Activated naive CD4-positive, alpha-beta T cell treated with anti-CD3 and anti-CD28 coated beads for 36 hours (primary cell): ENCODE data around the gene HLX. TPM values are rescaled to one million over a fixed set of nuclear protein-coding genes. Genes with fewer than 3 reads are reported as not detected.

Experiments
- CTCF ChIA-PET: fragments of 350-600 bp; sonication (Branson Sonifier 250); formaldehyde crosslinking; loops from one replicate; lab custom pipeline; 2021; ENCODE audit warnings: antibody characterized with exemption; lab: Charles Lee
- DNase-seq: peaks from one replicate; pipeline ENCODE4 v3.0.0-alpha.2; 2020
- H3K27ac Mint-ChIP-seq: one replicate; pipeline ENCODE4 v1.8.0; 2021; ENCODE audit warnings: mild to moderate bottlenecking, mixed read lengths
- H3K27me3 Mint-ChIP-seq: one replicate; pipeline ENCODE4 v1.8.0; 2021; ENCODE audit warnings: low read depth, mixed read lengths
- H3K36me3 Mint-ChIP-seq: one replicate; pipeline ENCODE4 v1.8.0; 2021; ENCODE audit warnings: low read depth, mixed read lengths
- H3K4me1 Mint-ChIP-seq: one replicate; pipeline ENCODE4 v1.8.0; 2021; ENCODE audit warnings: low read depth, mixed read lengths
- H3K4me3 Mint-ChIP-seq: one replicate; pipeline ENCODE4 v1.8.0; 2021; ENCODE audit warnings: mild to moderate bottlenecking, moderate library complexity, mixed read lengths
- H3K9me3 Mint-ChIP-seq: one replicate; pipeline ENCODE4 v1.8.0; 2021; ENCODE audit warnings: mixed read lengths
- intact Hi-C: fragments of 100-400 bp; cut with micrococcal nuclease; formaldehyde crosslinking; loops from one replicate; pipeline ENCODE4 v1.15.1; 2023
- total RNA-seq, 2 experiments: library from RNA; stranded (reverse); gene quantifications; one replicate each; pipeline ENCODE4 v1.2.3, GENCODE V29; 2021

Gene HLX
- total RNA-seq, result under 1 TPM in 1 of 2 experiments, not detected in 1; 0.12 TPM

DNA sequence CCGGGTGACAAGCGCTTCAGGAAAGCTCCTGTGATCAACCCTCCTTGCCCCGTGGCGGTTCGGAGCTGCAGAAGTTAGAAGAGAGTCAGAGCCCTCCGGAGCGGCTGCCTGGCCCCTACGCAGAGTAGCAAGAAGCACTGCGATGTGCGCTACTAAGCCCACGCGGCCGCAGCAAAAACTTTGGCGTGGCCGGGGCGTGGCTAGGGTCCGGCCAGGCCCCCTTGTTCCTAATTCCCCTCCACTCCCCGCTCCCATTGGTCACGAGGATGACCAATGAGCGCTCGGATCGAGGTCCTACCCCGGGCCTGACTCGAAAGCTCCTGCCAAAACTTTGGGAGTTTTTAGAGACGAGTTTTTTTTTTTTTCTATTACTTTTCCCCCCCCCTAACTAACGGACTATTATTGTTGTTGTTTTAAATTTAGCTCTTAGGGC, at the start of gene HLX:
Gene HLX (plus strand): TSS at position 368 of the 433 bp plus-strand sequence. CDS start 415 bp downstream, outside the sequence.
- Mint-ChIP-seq H3K36me3 (no peaks in the 10 kb centered on the region), H3K4me1 (peaks cover 37% of the 10 kb centered on the region), H3K4me3 (peak within 1 kb of the TSS; percentile 63), H3K9me3 (no peaks in the 10 kb centered on the region), H3K27me3 (peaks cover 73% of the 10 kb centered on the region), H3K27ac (no peak within 1 kb of the TSS)
- intact Hi-C loops, result loop anchor here (2.0 to 10.0 kb wide), 5 partner anchors 14 to 1578 kb away; partner anchors contain the start of gene RAB3GAP2
- peak; percentile 31 for DNase-seq
- CTCF ChIA-PET, result interaction anchor here (0.6 kb wide), 1 partner anchor 103 kb away, joined by 5 read pairs; no protein-coding TSS in a partner anchor

- Mint-ChIP-seq H3K27me3 (peaks cover 18% of the 10 kb centered on the region), H3K4me1 (no peaks in the 10 kb centered on the region), H3K4me3 (no peak overlapping the region), H3K9me3 (no peaks in the 10 kb centered on the region), H3K36me3 (no peaks in the 10 kb centered on the region), H3K27ac (no peak overlapping the region)
- intact Hi-C loops, result no loop called here
- CTCF ChIA-PET, result interaction anchor here (1.0 to 1.1 kb wide), 2 partner anchors 57 to 430 kb away, joined by 3 read pairs; no protein-coding TSS in a partner anchor
- DNase-seq, result no peak
Measured at GRCh38 chr1:220833436-220833835, 45.8 kb upstream of the HLX start.

- Mint-ChIP-seq H3K4me3 (no peak overlapping the region), H3K4me1 (no peaks in the 10 kb centered on the region), H3K27me3 (peaks cover 18% of the 10 kb centered on the region), H3K9me3 (no peaks in the 10 kb centered on the region), H3K36me3 (no peaks in the 10 kb centered on the region), H3K27ac (no peak overlapping the region)
- no peak for DNase-seq
- intact Hi-C loops, result no loop called here
- CTCF ChIA-PET, result interaction anchor here (1.0 to 1.1 kb wide), 2 partner anchors 57 to 429 kb away, joined by 3 read pairs; no protein-coding TSS in a partner anchor
Measured at GRCh38 chr1:220834155-220834870, 44.9 kb upstream of the HLX start.

GRCh38 chr1:220838578-220838977, 40.7 kb upstream of the HLX start:
- intact Hi-C loops, result no loop called here
- no peak for DNase-seq
- no peaks in the 10 kb centered on the region for H3K9me3 Mint-ChIP-seq
- H3K4me1 Mint-ChIP-seq, result no peaks in the 10 kb centered on the region
- peaks cover 11% of the 10 kb centered on the region for H3K27me3 Mint-ChIP-seq
- no peaks in the 10 kb centered on the region for H3K36me3 Mint-ChIP-seq
- CTCF ChIA-PET, result no interaction called here
- H3K4me3 Mint-ChIP-seq, result no peak overlapping the region
- H3K27ac Mint-ChIP-seq, result no peak overlapping the region

DNA sequence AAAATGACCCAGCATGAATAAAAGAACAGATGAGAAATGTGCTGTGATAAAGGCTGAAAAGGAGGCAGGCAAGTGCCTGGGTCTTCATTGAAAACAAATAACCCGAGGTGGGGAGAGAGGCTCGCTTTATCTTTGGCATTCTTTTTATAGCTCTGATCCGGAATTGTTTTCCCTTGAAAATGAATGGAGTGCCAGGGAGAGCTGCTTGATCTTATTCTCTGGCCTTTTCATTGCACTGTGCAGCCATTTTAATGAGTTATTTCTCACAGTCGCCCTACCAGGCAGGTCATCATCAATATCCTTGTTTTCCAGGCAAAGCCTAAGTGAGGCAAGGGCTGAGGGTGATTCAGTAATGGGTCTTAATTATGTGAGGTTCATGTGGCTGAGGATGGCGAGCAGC, 39.8 kb upstream of the HLX start:
- H3K36me3 Mint-ChIP-seq, result no peaks in the 10 kb centered on the region
- no peak overlapping the region for H3K27ac Mint-ChIP-seq
- no peak overlapping the region for H3K4me3 Mint-ChIP-seq
- no peak for DNase-seq
- H3K27me3 Mint-ChIP-seq, result peaks cover 9% of the 10 kb centered on the region
- intact Hi-C loops, result no loop called here
- CTCF ChIA-PET, result no interaction called here
- H3K4me1 Mint-ChIP-seq, result no peaks in the 10 kb centered on the region
- no peaks in the 10 kb centered on the region for H3K9me3 Mint-ChIP-seq

- Mint-ChIP-seq H3K4me3 (no peak overlapping the region), H3K9me3 (no peaks in the 10 kb centered on the region), H3K27me3 (peaks cover 4% of the 10 kb centered on the region), H3K36me3 (no peaks in the 10 kb centered on the region), H3K4me1 (no peaks in the 10 kb centered on the region), H3K27ac (no peak overlapping the region)
- CTCF ChIA-PET, result no interaction called here
- intact Hi-C loops, result no loop called here
- no peak for DNase-seq
Measured at GRCh38 chr1:220841293-220841692, 38.0 kb upstream of the HLX start.

DNA sequence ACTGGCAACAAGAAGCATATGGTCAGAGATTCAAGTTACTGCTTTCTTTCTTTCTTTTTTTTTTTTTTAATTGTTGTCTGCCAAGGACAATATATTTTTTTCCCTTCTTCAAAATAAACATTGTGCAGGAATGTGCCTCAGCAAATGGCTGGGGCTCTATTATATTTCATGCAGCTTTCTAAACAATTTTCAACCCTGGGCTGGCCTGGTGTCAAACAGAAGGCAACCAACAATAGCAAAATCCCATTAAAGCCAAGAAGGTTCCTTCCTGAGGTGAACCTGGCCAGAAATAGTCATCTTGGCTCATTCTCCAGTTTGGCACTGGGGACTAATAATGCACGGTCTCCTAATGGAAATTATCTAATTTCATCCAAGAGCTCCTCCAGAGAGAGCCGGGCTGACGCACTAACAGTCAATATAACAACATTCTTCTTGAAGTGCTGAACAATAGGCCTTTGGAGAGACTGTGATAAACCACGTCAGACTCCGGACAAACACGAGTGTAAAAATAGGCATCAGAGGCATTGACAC, 35.7 kb upstream of the HLX start:
- H3K9me3 Mint-ChIP-seq, result no peaks in the 10 kb centered on the region
- H3K4me3 Mint-ChIP-seq, result no peak overlapping the region
- H3K36me3 Mint-ChIP-seq, result no peaks in the 10 kb centered on the region
- CTCF ChIA-PET, result no interaction called here
- H3K27me3 Mint-ChIP-seq, result peaks cover 2% of the 10 kb centered on the region
- no peaks in the 10 kb centered on the region for H3K4me1 Mint-ChIP-seq
- H3K27ac Mint-ChIP-seq, result no peak overlapping the region
- no peak for DNase-seq
- intact Hi-C loops, result no loop called here

- DNase-seq, result no peak
- Mint-ChIP-seq H3K27me3 (peaks cover 5% of the 10 kb centered on the region), H3K9me3 (peaks cover 19% of the 10 kb centered on the region), H3K4me1 (no peaks in the 10 kb centered on the region), H3K4me3 (no peak overlapping the region), H3K27ac (no peak overlapping the region), H3K36me3 (peaks cover 5% of the 10 kb centered on the region)
- intact Hi-C loops, result no loop called here
- CTCF ChIA-PET, result no interaction called here
Measured at GRCh38 chr1:220852408-220852807, 26.8 kb upstream of the HLX start.

- DNase-seq, result no peak
- H3K9me3 Mint-ChIP-seq, result no peaks in the 10 kb centered on the region
- intact Hi-C loops, result loop anchor here (10.0 kb wide), 1 partner anchor 963 kb away; no protein-coding TSS in a partner anchor
- H3K27ac Mint-ChIP-seq, result no peak overlapping the region
- H3K4me1 Mint-ChIP-seq, result peaks cover 8% of the 10 kb centered on the region
- H3K27me3 Mint-ChIP-seq, result peaks cover 66% of the 10 kb centered on the region
- CTCF ChIA-PET, result interaction anchor here (0.7 kb wide), 1 partner anchor 232 kb away, joined by 3 read pairs; no protein-coding TSS in a partner anchor
- peaks cover 1% of the 10 kb centered on the region for H3K36me3 Mint-ChIP-seq
- H3K4me3 Mint-ChIP-seq, result no peak overlapping the region
Measured at GRCh38 chr1:220872296-220872695, 6.9 kb upstream of the HLX start.

DNA sequence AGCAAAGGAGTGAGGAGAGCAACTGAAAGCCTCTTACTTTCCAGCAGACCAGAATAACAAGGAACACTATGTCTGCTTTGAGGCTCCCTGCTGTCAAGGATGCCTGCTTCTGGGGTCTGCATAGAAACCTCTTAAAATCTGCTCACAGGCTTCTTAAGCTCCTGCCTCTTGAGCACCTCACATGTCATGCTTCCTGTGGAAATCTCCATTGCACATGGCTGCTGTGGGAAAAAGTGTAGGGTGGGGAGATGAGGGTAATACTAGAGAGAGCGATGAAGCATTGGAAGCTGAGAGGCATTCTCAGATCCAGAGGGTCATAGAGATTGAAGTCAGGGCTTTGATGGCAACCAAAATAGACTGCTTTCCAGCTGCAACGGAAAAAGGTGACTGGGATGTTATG, 6.2 kb upstream of the HLX start:
- Mint-ChIP-seq H3K27me3 (peaks cover 70% of the 10 kb centered on the region), H3K4me1 (peaks cover 14% of the 10 kb centered on the region), H3K36me3 (no peaks in the 10 kb centered on the region), H3K27ac (no peak overlapping the region), H3K9me3 (no peaks in the 10 kb centered on the region), H3K4me3 (no peak overlapping the region)
- intact Hi-C loops, result loop anchor here (10.0 kb wide), 1 partner anchor 962 kb away; no protein-coding TSS in a partner anchor
- CTCF ChIA-PET, result interaction anchor here (0.7 to 1.1 kb wide), 2 partner anchors 11 to 155 kb away, joined by 3 read pairs; no protein-coding TSS in a partner anchor
- no peak for DNase-seq

GRCh38 chr1:220873868-220874655, 5.2 kb upstream of the HLX start:
- Mint-ChIP-seq H3K4me3 (no peak overlapping the region), H3K27me3 (peaks cover 74% of the 10 kb centered on the region), H3K27ac (no peak overlapping the region), H3K9me3 (no peaks in the 10 kb centered on the region), H3K4me1 (peaks cover 23% of the 10 kb centered on the region), H3K36me3 (no peaks in the 10 kb centered on the region)
- peak; percentile 43 for DNase-seq
- CTCF ChIA-PET, result interaction anchor here (0.6 to 3.1 kb wide), 6 partner anchors 12 to 330 kb away, joined by 3 to 12 read pairs (median 4); no protein-coding TSS in a partner anchor
- intact Hi-C loops, result loop anchor here (1.0 to 10.0 kb wide), 3 partner anchors 329 to 961 kb away; no protein-coding TSS in a partner anchor

- intact Hi-C loops, result loop anchor here (5.0 to 10.0 kb wide), 3 partner anchors 603 to 1582 kb away; partner anchors contain the start of gene RAB3GAP2
- Mint-ChIP-seq H3K9me3 (no peaks in the 10 kb centered on the region), H3K27ac (no peak overlapping the region), H3K4me3 (no peak overlapping the region), H3K27me3 (peaks cover 72% of the 10 kb centered on the region), H3K36me3 (no peaks in the 10 kb centered on the region), H3K4me1 (peaks cover 24% of the 10 kb centered on the region)
- CTCF ChIA-PET, result interaction anchor here (0.9 to 3.1 kb wide), 4 partner anchors 160 to 328 kb away, joined by 3 to 12 read pairs (median 5); no protein-coding TSS in a partner anchor
- DNase-seq, result no peak
Measured at GRCh38 chr1:220875260-220875659, 4.0 kb upstream of the HLX start.
